PC-3 (cell line): Measurements from ENCODE around the gene UBTD1.

ENCODE experiments used
- EZH2 ChIP-seq: fragments of 300-600 bp; sonication (generic); IDR thresholded peaks from one replicate; pipeline ENCODE4 v1.6.1; 2017; ENCODE audit warnings: antibody characterized with exemption, mild to moderate bottlenecking, low read length; ENCODE audit not compliant: unreplicated experiment
- TF ChIP-seq, protein P1 (sequence below): fragments of 300-600 bp; sonication (generic); conservative IDR thresholded peaks from 2 replicates; pipeline ENCODE4 v1.5.1; 2017; ENCODE audit warnings: antibody characterized with exemption, low read depth, mild to moderate bottlenecking, low read length

GRCh38 chr10:97599272-97599619 lies 100.5 kb downstream of the UBTD1 start:
- TF ChIP-seq, protein P1, sequence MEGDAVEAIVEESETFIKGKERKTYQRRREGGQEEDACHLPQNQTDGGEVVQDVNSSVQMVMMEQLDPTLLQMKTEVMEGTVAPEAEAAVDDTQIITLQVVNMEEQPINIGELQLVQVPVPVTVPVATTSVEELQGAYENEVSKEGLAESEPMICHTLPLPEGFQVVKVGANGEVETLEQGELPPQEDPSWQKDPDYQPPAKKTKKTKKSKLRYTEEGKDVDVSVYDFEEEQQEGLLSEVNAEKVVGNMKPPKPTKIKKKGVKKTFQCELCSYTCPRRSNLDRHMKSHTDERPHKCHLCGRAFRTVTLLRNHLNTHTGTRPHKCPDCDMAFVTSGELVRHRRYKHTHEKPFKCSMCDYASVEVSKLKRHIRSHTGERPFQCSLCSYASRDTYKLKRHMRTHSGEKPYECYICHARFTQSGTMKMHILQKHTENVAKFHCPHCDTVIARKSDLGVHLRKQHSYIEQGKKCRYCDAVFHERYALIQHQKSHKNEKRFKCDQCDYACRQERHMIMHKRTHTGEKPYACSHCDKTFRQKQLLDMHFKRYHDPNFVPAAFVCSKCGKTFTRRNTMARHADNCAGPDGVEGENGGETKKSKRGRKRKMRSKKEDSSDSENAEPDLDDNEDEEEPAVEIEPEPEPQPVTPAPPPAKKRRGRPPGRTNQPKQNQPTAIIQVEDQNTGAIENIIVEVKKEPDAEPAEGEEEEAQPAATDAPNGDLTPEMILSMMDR = no peak
- TF ChIP-seq EZH2 = no peak
